Measurements from ENCODE around the gene ERICH6B.
"Not testable (repeated sequence)": the region's sequence is repeated elsewhere in the genome, so short reads cannot be mapped to it uniquely, and the experiment has no call there.

The ERICH6B gene

GRCh38 chr13:45615501-45616101 lies at the start of gene ERICH6B:
ERICH6B (minus strand) TSS chr13:45615739; CDS start chr13:45597005, 18,734 bp downstream.
- no peak for DNase-seq

GRCh38 chr13:45662903-45663302 lies 47.4 kb upstream of the ERICH6B start:
- DNase-seq: not testable (repeated sequence)

- no peak for DNase-seq
These were observed 46.6 kb upstream of the ERICH6B start for GRCh38 chr13:45662162-45662561.

- not testable (repeated sequence) for DNase-seq
These were observed 44.9 kb upstream of the ERICH6B start for GRCh38 chr13:45660458-45660857.

- no peak for DNase-seq
These were observed 44.0 kb upstream of the ERICH6B start for GRCh38 chr13:45659536-45659935.

GRCh38 chr13:45658586-45659235 lies 43.2 kb upstream of the ERICH6B start:
- DNase-seq: no peak

GRCh38 chr13:45654633-45655349 lies 39.3 kb upstream of the ERICH6B start:
- DNase-seq: no peak

- DNase-seq: not testable (repeated sequence)
These were observed 29.7 kb upstream of the ERICH6B start for GRCh38 chr13:45645263-45645662.

GRCh38 chr13:45642159-45642558 lies 26.6 kb upstream of the ERICH6B start:
- DNase-seq: not testable (repeated sequence)

GRCh38 chr13:45635291-45635690 lies 19.8 kb upstream of the ERICH6B start:
- DNase-seq: not testable (repeated sequence)

GRCh38 chr13:45630791-45631190 lies 15.3 kb upstream of the ERICH6B start:
- no peak for DNase-seq

GRCh38 chr13:45629940-45630339 lies 14.4 kb upstream of the ERICH6B start:
- no peak for DNase-seq

- DNase-seq: no peak
These were observed 12.6 kb upstream of the ERICH6B start for GRCh38 chr13:45628094-45628493.

GRCh38 chr13:45627656-45628055 lies 12.1 kb upstream of the ERICH6B start:
- DNase-seq: no peak

- DNase-seq: no peak
These were observed 11.3 kb upstream of the ERICH6B start for GRCh38 chr13:45626731-45627374.

GRCh38 chr13:45623516-45624090 lies 8.1 kb upstream of the ERICH6B start:
- no peak for DNase-seq

GRCh38 chr13:45621950-45622349 lies 6.4 kb upstream of the ERICH6B start:
- no peak for DNase-seq

- no peak for DNase-seq
These were observed 7.6 kb downstream of the ERICH6B start for GRCh38 chr13:45607931-45608330.

- no peak for DNase-seq
These were observed 10.6 kb downstream of the ERICH6B start for GRCh38 chr13:45604892-45605291.

GRCh38 chr13:45603338-45603737 lies 12.2 kb downstream of the ERICH6B start:
- no peak for DNase-seq

GRCh38 chr13:45602183-45603170 lies 13.1 kb downstream of the ERICH6B start:
- DNase-seq: no peak

GRCh38 chr13:45601680-45602079 lies 13.9 kb downstream of the ERICH6B start:
- DNase-seq: no peak

All from stimulated activated CD4-positive, alpha-beta T cell treated with anti-CD3 and anti-CD28 coated beads, Interleukin-2, amount 100 ng/mL, for 48 hours (primary cell).